ENCODE measurements around the gene SNAI3.

GRCh38 chr16:88695218-88695617 is 8.9 kb upstream of the SNAI3 start:
- TF ChIP-seq CTCF (IDR thresholded peaks at IDR 0.05; ENCODE audit: low read depth, low read length, poor library complexity, severe bottlenecking): no peak
- TF ChIP-seq EZH2phosphoT487 (IDR thresholded peaks at IDR 0.05; ENCODE audit: borderline replicate concordance, low read length): no peak

Data from DOHH2 (cell line).